Mammary epithelial cell (primary cell): ENCODE measurements around the gene TNIK.

ENCODE experiments used
- EZH2 ChIP-seq: IDR thresholded peaks from 2 replicates; pipeline ENCODE4 v1.6.1; 2012; ENCODE audit warnings: low read length, inconsistent platforms, borderline replicate concordance
- TF ChIP-seq, protein P1 (sequence below), 2 donors: IDR thresholded peaks in 1 of 2; conservative IDR thresholded peaks in 1 of 2; 2 replicates each; pipeline ENCODE4 v1.5.1; 2011 to 2012; ENCODE audit warnings: inconsistent platforms in 2 of 2, low read length in 2 of 2, mild to moderate bottlenecking in 2 of 2, control low read depth in 1 of 2, low read depth in 1 of 2; ENCODE audit not compliant: insufficient read depth in 1 of 2; ENCODE audit errors: extremely low read depth in 1 of 2

DNA sequence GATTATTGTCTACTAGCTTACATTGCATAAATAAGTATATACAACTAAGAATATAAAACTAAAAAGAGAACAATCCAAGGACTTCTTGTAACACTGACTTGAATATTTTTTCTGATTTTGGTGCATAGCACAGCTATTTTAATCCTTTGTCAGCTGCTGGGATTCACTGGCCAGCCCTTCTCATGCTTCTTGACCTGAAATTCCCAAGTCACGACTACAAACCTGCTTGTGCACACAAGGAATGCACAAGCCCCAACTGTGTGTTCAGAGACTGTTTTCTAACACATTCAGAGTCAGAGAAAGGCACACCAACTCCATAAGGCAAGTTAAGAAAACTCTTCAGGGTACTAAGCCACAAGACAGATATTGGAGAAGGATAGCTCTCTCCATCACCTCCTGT lies 80.9 kb downstream of the TNIK start:
- TF ChIP-seq, protein P1, sequence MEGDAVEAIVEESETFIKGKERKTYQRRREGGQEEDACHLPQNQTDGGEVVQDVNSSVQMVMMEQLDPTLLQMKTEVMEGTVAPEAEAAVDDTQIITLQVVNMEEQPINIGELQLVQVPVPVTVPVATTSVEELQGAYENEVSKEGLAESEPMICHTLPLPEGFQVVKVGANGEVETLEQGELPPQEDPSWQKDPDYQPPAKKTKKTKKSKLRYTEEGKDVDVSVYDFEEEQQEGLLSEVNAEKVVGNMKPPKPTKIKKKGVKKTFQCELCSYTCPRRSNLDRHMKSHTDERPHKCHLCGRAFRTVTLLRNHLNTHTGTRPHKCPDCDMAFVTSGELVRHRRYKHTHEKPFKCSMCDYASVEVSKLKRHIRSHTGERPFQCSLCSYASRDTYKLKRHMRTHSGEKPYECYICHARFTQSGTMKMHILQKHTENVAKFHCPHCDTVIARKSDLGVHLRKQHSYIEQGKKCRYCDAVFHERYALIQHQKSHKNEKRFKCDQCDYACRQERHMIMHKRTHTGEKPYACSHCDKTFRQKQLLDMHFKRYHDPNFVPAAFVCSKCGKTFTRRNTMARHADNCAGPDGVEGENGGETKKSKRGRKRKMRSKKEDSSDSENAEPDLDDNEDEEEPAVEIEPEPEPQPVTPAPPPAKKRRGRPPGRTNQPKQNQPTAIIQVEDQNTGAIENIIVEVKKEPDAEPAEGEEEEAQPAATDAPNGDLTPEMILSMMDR (conservative IDR thresholded peaks at IDR 0.05 in 1 of 2, IDR thresholded peaks at IDR 0.05 in 1 of 2; ENCODE audit: extremely low read depth in 1 of 2, insufficient read depth in 1 of 2, low read depth in 1 of 2, low read length in 2 of 2), result no peak
- TF ChIP-seq EZH2, result no peak
